ENCODE data around the gene OR2A42. TPM values are rescaled to one million over a fixed set of nuclear protein-coding genes. Genes with fewer than 3 reads are reported as not detected.
"Not testable (repeated sequence)": the region's sequence is repeated elsewhere in the genome, so short reads cannot be mapped to it uniquely, and the experiment has no call there.

OR2A42 gene
- total RNA-seq, 1 experiment from 2014 or later, result not detected

- not testable (repeated sequence) for H4K91ac ChIP-seq (ENCODE audit: insufficient read length, low read depth, low read length); H3K4me1 Mint-ChIP-seq; H3K27ac Mint-ChIP-seq; H4K8ac ChIP-seq (replicated peaks; ENCODE audit: insufficient read length, low read depth, low read length); H3K4me2 ChIP-seq (ENCODE audit: insufficient read depth, insufficient read length, low read length); H3K9me3 Mint-ChIP-seq; H3K56ac ChIP-seq (ENCODE audit: insufficient read length, low read depth, low read length); DNase-seq; H3K4me3 Mint-ChIP-seq; H3K18ac ChIP-seq (ENCODE audit: insufficient read length, low read depth, low read length); H3K9ac ChIP-seq (ENCODE audit: extremely low read depth, insufficient read length, low read length); H2BK120ac ChIP-seq (ENCODE audit: low read depth, low read length, poor library complexity, severe bottlenecking); H3K23ac ChIP-seq (ENCODE audit: insufficient read length, low read depth, low read length); H3K4me1 ChIP-seq (ENCODE audit: insufficient read depth, low read length); H3K79me1 ChIP-seq (ENCODE audit: insufficient read depth, low read depth, low read length, poor library complexity, severe bottlenecking); H2BK12ac ChIP-seq (ENCODE audit: insufficient read length, low read depth, low read length); H3T11ph ChIP-seq (ENCODE audit: low read length); H3K14ac ChIP-seq (ENCODE audit: insufficient read depth, low read length); H3K27me3 ChIP-seq (ENCODE audit: insufficient read depth, low read length); H2BK15ac ChIP-seq (ENCODE audit: low read depth, low read length); H2BK20ac ChIP-seq (ENCODE audit: low read depth, low read length, poor library complexity, severe bottlenecking); H4K20me1 ChIP-seq (ENCODE audit: control insufficient read depth, insufficient read depth, insufficient read length); H2AK5ac ChIP-seq (ENCODE audit: insufficient read length, low read length); H3K23me2 ChIP-seq (ENCODE audit: insufficient read length, low read depth, low read length, poor library complexity, severe bottlenecking); H3K79me2 ChIP-seq (ENCODE audit: insufficient read depth, low read length); H4K5ac ChIP-seq (ENCODE audit: insufficient read length, low read depth, low read length); H3K27me3 Mint-ChIP-seq (ENCODE audit: low read depth); H3K36me3 Mint-ChIP-seq (ENCODE audit: insufficient read depth in 1 of 3, low read depth in 3 of 3); H3K27ac ChIP-seq (ENCODE audit: insufficient read length, low read depth, low read length); H3K9me3 ChIP-seq (ENCODE audit: control insufficient read depth, low read depth, low read length); H2BK5ac ChIP-seq (ENCODE audit: insufficient read length, low read length); H3K4ac ChIP-seq (ENCODE audit: low read depth, low read length); H2AFZ ChIP-seq (ENCODE audit: low read length)
- WGBS (ENCODE audit: extremely low coverage, insufficient read length, low lambda C conversion rate), result no CpG with 5 or more reads among the region's 6 CpGs
Observed at GRCh38 chr7:144275281-144275680, 35.9 kb upstream of the OR2A42 start.

- H3K4ac ChIP-seq (ENCODE audit: low read depth, low read length); H3K36me3 Mint-ChIP-seq (ENCODE audit: insufficient read depth in 1 of 3, low read depth in 3 of 3); H3K23me2 ChIP-seq (ENCODE audit: insufficient read length, low read depth, low read length, poor library complexity, severe bottlenecking); H3K9ac ChIP-seq (ENCODE audit: extremely low read depth, insufficient read length, low read length); H3K23ac ChIP-seq (ENCODE audit: insufficient read length, low read depth, low read length); H3K9me3 Mint-ChIP-seq; H2BK120ac ChIP-seq (ENCODE audit: low read depth, low read length, poor library complexity, severe bottlenecking); H3K27ac Mint-ChIP-seq; H3K4me1 Mint-ChIP-seq; H3K4me1 ChIP-seq (ENCODE audit: insufficient read depth, low read length); H3K4me2 ChIP-seq (ENCODE audit: insufficient read depth, insufficient read length, low read length); H2BK12ac ChIP-seq (ENCODE audit: insufficient read length, low read depth, low read length); H3K56ac ChIP-seq (ENCODE audit: insufficient read length, low read depth, low read length); H3K4me3 Mint-ChIP-seq; H4K91ac ChIP-seq (ENCODE audit: insufficient read length, low read depth, low read length); H2AK5ac ChIP-seq (ENCODE audit: insufficient read length, low read length); H3K14ac ChIP-seq (ENCODE audit: insufficient read depth, low read length); H3K18ac ChIP-seq (ENCODE audit: insufficient read length, low read depth, low read length); H4K5ac ChIP-seq (ENCODE audit: insufficient read length, low read depth, low read length); H3K27me3 ChIP-seq (ENCODE audit: insufficient read depth, low read length); H3K79me1 ChIP-seq (ENCODE audit: insufficient read depth, low read depth, low read length, poor library complexity, severe bottlenecking); H4K8ac ChIP-seq (replicated peaks; ENCODE audit: insufficient read length, low read depth, low read length); H3K79me2 ChIP-seq (ENCODE audit: insufficient read depth, low read length); H3K9me3 ChIP-seq (ENCODE audit: control insufficient read depth, low read depth, low read length); H2AFZ ChIP-seq (ENCODE audit: low read length); DNase-seq; H4K20me1 ChIP-seq (ENCODE audit: control insufficient read depth, insufficient read depth, insufficient read length); H3K27ac ChIP-seq (ENCODE audit: insufficient read length, low read depth, low read length); H3K27me3 Mint-ChIP-seq (ENCODE audit: low read depth); H2BK15ac ChIP-seq (ENCODE audit: low read depth, low read length); H2BK5ac ChIP-seq (ENCODE audit: insufficient read length, low read length); H2BK20ac ChIP-seq (ENCODE audit: low read depth, low read length, poor library complexity, severe bottlenecking); H3T11ph ChIP-seq (ENCODE audit: low read length): not testable (repeated sequence)
- no CpG with 5 or more reads among the region's 19 CpGs for WGBS (ENCODE audit: extremely low coverage, insufficient read length, low lambda C conversion rate)
Observed at GRCh38 chr7:144269188-144269587, 29.8 kb upstream of the OR2A42 start, which contains the start of gene CTAGE8. CTAGE8 (minus strand) TSS chr7:144269288; CDS start chr7:144269250, 38 bp downstream.
